LNCAP (cell line): Measurements from ENCODE around the gene RAB5A.

Experiments
- TF ChIP-seq, protein P1 (sequence below): fragments of 450-650 bp; IDR thresholded peaks from 2 replicates; pipeline ENCODE4 v1.5.1; 2017; ENCODE audit warnings: mild to moderate bottlenecking

Gene RAB5A

DNA sequence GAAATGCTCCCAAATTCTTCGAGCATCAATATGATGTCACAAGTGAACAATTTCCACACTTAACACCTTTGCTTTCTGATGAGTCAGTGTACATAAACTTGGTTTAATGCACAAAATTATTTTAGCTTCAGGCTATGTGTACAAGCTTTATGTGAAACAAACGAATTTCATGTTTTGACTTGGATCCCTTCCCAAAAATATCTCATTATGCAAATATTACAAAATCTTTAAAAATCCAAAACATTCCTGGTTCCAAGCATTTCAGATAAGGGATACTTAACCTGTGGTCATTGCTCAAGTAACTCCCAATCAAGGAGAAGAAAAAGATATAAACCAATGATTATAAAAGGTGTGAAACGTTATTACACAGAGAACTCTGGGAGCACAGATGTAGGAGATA is 25.2 kb downstream of the RAB5A start:
- TF ChIP-seq, protein P1, sequence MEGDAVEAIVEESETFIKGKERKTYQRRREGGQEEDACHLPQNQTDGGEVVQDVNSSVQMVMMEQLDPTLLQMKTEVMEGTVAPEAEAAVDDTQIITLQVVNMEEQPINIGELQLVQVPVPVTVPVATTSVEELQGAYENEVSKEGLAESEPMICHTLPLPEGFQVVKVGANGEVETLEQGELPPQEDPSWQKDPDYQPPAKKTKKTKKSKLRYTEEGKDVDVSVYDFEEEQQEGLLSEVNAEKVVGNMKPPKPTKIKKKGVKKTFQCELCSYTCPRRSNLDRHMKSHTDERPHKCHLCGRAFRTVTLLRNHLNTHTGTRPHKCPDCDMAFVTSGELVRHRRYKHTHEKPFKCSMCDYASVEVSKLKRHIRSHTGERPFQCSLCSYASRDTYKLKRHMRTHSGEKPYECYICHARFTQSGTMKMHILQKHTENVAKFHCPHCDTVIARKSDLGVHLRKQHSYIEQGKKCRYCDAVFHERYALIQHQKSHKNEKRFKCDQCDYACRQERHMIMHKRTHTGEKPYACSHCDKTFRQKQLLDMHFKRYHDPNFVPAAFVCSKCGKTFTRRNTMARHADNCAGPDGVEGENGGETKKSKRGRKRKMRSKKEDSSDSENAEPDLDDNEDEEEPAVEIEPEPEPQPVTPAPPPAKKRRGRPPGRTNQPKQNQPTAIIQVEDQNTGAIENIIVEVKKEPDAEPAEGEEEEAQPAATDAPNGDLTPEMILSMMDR = no peak

DNA sequence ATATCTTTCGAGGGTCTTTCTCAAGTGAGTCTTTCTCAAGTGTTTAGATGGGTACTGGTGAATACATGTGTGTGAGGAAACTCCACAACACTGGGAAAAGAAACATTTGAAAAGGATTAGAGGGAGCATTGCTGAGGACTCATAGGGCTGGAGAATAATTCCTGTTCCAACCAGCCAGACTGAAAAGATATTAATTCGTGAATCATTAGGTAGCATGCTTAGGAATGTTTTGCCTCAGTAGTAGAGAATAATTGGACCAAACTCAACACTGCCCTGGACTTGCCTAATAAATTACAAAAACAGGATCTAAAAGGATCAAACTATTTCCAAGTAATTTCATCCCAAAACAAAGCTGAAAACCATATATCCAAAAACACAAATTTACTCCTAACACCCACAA is 47.9 kb downstream of the RAB5A start:
- TF ChIP-seq, protein P1 = no peak

DNA sequence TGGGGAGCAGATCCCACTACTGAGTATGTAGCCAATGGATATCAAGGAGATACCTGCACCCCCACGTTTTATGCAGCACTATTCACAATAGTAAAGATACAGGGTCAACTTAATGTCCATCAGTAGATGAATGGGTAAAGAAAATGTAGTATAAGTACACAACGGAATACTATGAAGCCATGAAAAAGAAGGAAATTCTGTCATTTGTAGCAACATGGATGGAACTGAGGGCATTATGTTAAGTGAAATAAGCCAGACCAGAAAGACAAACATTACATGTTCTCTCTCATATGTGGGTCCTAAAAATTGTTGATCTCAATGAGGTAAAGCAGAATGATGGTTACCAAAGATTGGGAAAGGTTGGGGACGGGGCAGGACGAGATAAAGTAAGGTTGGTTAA is 50.6 kb downstream of the RAB5A start:
- TF ChIP-seq, protein P1 = no peak

DNA sequence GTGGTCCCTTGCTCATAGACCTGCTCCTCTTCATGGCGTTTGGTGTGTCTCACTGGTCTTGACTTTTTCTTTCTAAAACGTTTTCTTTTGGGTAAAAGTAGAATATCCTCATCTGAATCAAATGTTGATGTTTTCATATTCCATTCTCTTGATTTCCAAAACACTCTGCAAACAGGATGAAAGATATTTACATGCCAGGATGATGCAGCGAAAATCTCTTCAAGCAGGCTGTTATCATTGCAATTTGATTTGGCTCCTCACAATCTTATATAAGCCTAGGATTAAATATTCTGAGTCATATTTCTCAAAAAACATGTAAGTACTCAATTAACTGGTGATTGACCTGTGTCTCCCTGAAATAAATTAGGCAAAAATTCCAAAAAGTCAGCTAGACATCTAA is 55.0 kb downstream of the RAB5A start:
- TF ChIP-seq, protein P1 = no peak

DNA sequence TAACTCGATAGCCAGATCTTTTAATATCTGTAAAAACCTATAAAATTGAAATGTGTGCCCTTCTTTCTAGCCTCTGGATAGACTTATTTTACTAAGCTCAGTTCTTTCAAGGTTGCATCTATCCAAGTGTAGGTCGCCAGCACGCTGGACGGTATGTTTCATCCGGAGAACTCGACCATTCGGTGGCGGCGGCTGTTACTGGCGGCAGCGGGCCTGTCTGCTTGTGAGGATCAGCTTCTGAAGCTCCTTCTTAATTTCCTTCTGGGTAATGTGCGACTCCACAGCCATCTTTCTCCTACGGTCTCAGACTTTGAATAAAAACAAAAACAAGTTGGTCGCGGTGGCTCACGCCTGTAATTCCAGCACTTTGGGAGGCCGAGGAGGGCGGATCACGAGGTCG is 61.1 kb downstream of the RAB5A start:
- TF ChIP-seq, protein P1 = no peak

DNA sequence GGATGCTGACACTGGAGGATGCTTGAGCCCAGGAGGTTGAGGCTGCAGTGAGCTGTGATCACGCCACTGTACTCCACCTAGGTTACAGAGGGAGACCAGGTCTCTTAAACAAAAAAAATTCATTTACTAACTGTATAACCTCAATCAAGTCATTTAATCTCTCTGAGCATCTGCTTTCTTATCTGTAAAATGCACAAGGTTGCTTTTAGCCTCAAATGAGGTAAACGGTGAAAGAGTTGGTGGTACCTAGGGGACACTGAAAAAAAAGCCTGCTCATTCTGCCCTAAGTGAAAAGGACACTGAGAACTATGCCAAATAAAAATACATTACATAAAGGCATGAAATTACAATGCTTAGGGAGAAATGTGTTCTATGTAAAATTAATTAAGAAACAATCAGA is 61.7 kb downstream of the RAB5A start:
- TF ChIP-seq, protein P1 = no peak

DNA sequence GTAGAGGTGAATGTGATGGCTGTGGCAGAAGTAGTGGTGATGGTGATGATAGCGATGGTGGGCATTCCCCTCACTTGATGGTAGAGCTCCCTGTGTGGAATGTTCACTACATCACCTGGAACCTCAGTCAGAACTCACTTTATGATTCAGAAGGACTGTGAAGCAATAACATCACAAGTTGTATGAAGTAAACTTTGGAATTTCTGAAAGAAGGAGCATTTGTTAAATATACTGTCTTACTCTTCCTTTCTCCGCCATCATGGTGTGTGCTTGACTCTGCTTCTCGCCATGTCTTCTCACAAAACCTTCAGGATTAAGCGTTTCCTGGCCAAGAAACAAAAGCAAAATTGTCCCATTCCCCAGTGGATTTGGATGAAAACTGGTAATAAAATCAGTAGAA is 65.3 kb downstream of the RAB5A start, which contains the start of gene PP2D1:
PP2D1 (minus strand) TSS at position 101 of the 400 bp plus-strand sequence. CDS start 192 bp downstream, outside the sequence.
- TF ChIP-seq, protein P1 = no peak

DNA sequence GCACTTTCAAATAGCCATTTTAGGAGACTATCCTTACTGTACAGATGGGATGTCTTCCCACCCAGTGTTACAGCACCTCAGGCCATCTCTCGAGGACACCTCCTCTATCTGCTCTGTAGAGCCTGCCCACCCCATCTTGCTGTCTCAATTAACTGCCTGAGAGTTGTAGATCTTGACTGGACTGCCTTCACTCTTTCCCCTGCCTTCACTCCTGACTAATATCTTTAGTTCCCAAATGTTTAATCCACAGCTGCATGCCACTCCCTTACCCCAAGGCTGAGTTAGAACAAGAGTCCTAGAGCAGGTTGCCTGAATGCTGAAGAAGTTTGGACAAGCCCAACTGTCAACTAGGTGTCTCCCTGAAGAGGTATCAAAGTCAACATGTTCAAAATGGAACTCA is 66.5 kb downstream of the RAB5A start:
- TF ChIP-seq, protein P1 = no peak
